VCaP (cell line): ENCODE data around the gene LAMTOR3.

ENCODE experiments used
- H3K27ac ChIP-seq: fragments of 450-650 bp; 2 replicates; pipeline ENCODE4 v1.5.1; 2017
- TF ChIP-seq, protein P1 (sequence below): fragments of 450-650 bp; conservative IDR thresholded peaks from 2 replicates; pipeline ENCODE4 v1.5.1; 2017; ENCODE audit warnings: mild to moderate bottlenecking, moderate library complexity

Gene LAMTOR3

DNA sequence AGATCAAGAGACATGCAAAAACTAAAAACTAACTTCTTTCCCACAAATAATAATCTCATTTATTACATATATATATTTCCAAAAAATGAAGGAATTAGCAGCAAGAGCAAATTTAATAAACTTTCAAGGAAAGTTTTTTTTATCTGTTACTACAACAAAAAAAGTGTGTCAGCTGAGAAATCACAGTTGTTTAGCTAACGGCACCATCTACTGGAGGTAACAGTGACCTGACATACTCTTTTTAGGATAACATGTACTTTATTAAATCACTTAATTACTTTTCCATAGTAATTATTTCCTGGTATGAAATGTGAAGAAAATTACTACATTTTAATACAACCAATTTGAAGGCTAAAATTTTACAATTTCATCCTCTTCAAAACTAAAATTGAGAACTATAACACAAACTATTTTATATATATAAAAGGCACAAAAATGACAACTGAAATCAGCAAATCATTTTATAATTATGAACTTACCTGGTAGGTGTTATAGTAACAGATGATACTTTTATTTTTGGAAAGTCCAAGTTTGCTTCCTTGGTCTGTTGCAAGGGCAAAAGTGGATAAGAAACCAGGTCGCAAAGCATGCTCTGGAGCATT is 9.1 kb downstream of the LAMTOR3 start:
- H3K27ac ChIP-seq, result no peak overlapping the region
- TF ChIP-seq, protein P1, sequence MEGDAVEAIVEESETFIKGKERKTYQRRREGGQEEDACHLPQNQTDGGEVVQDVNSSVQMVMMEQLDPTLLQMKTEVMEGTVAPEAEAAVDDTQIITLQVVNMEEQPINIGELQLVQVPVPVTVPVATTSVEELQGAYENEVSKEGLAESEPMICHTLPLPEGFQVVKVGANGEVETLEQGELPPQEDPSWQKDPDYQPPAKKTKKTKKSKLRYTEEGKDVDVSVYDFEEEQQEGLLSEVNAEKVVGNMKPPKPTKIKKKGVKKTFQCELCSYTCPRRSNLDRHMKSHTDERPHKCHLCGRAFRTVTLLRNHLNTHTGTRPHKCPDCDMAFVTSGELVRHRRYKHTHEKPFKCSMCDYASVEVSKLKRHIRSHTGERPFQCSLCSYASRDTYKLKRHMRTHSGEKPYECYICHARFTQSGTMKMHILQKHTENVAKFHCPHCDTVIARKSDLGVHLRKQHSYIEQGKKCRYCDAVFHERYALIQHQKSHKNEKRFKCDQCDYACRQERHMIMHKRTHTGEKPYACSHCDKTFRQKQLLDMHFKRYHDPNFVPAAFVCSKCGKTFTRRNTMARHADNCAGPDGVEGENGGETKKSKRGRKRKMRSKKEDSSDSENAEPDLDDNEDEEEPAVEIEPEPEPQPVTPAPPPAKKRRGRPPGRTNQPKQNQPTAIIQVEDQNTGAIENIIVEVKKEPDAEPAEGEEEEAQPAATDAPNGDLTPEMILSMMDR, result peak; percentile 78

- TF ChIP-seq, protein P1, result no peak
These were observed 14.8 kb downstream of the LAMTOR3 start for GRCh38 chr4:99879458-99879857.

GRCh38 chr4:99878604-99879003 is 15.6 kb downstream of the LAMTOR3 start:
- H3K27ac ChIP-seq, result no peak overlapping the region
- TF ChIP-seq, protein P1, result no peak

More at GRCh38 chr4:99879458-99879857, 14.8 kb downstream of the LAMTOR3 start:
- H3K27ac ChIP-seq, result no peak overlapping the region

DNA sequence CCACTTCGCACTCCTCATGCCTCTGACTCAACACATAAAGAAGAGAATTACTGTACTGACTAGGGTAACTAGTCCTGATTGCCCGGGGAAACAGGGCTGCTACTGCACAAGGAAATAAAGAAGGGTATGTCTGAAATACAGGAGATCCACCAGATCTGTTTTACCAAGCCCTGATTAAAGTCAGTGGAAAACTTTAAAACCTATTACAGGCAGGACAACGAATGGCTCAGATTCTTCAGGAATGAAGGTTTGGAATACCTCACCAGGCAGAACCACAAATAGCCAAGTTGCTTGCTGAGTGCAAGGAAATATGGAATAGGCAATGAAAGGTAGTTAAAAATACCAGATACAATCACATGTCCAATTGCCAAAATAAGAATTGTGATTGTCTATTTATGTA is 17.3 kb downstream of the LAMTOR3 start:
- TF ChIP-seq, protein P1, result no peak
- no peak overlapping the region for H3K27ac ChIP-seq

- H3K27ac ChIP-seq, result no peak overlapping the region
- TF ChIP-seq, protein P1, result no peak
These were observed 19.2 kb downstream of the LAMTOR3 start for GRCh38 chr4:99875071-99875470.

- H3K27ac ChIP-seq, result no peak overlapping the region
- TF ChIP-seq, protein P1, result no peak
These were observed 21.7 kb downstream of the LAMTOR3 start for GRCh38 chr4:99872570-99872969.

- H3K27ac ChIP-seq, result no peak overlapping the region
- TF ChIP-seq, protein P1, result no peak
These were observed 26.1 kb downstream of the LAMTOR3 start for GRCh38 chr4:99868126-99868596.
